CD4-positive, alpha-beta T cell (primary cell): ENCODE measurements around the gene RGP1. TPM values are rescaled to one million over a fixed set of nuclear protein-coding genes. Genes with fewer than 3 reads are reported as not detected.
A peak's percentile ranks its signal among the peaks of the same experiment; 100 is the strongest.

Source experiments
- ATAC-seq: fragments of 200-7000 bp; cut with Tn5 transposase; one replicate; pipeline ENCODE4 v1.10.0; 2022; ENCODE audit warnings: mild to moderate bottlenecking; ENCODE audit not compliant: poor library complexity
- CTCF ChIA-PET: fragments of 350-600 bp; sonication (Branson Sonifier 250); formaldehyde crosslinking; loops from one replicate; lab custom pipeline; 2021; ENCODE audit warnings: antibody characterized with exemption, inconsistent platforms; lab: Charles Lee
- POLR2A ChIA-PET: fragments of 350-600 bp; sonication (Branson Sonifier 250); formaldehyde crosslinking; loops from one replicate; lab custom pipeline; 2021; ENCODE audit warnings: antibody characterized with exemption, inconsistent platforms; lab: Charles Lee
- DNase-seq, 14 experiments: peaks; one replicate each; pipeline ENCODE4 v3.0.0-alpha.2; 2013 to 2020; ENCODE audit warnings: mixed read lengths in 2 of 14
- H3K27ac ChIP-seq, 2 donors: one replicate each; pipeline versions ENCODE4 v1.5.1 to v1.7.0; 2013; ENCODE audit warnings: low read length in 2 of 2, low read depth in 1 of 2, mild to moderate bottlenecking in 1 of 2
- H3K27me3 ChIP-seq, 2 experiments: 1 replicate in 1 of 2; 2 replicates in 1 of 2; pipeline versions ENCODE4 v1.6.1 to v1.7.0; 2013; ENCODE audit warnings: low read length in 2 of 2, control low read depth in 1 of 2, mild to moderate bottlenecking in 1 of 2, moderate library complexity in 1 of 2; ENCODE audit not compliant: insufficient read depth in 2 of 2, control insufficient read depth in 1 of 2
- H3K36me3 ChIP-seq: one replicate; pipeline ENCODE4 v1.6.1; 2013; ENCODE audit warnings: low read length, control low read depth; ENCODE audit not compliant: insufficient read depth
- H3K4me1 ChIP-seq: one replicate; pipeline ENCODE4 v1.6.1; 2013; ENCODE audit warnings: low read length, control low read depth; ENCODE audit not compliant: insufficient read depth
- H3K4me3 ChIP-seq: one replicate; pipeline ENCODE4 v1.5.1; 2013; ENCODE audit warnings: mild to moderate bottlenecking, low read length, moderate library complexity
- H3K9me3 ChIP-seq, 2 experiments: 1 replicate in 1 of 2; 2 replicates in 1 of 2; pipeline versions ENCODE4 v1.6.1 to v1.7.0; 2013; ENCODE audit warnings: low read length in 2 of 2, mild to moderate bottlenecking in 2 of 2, control low read depth in 1 of 2, moderate library complexity in 1 of 2; ENCODE audit not compliant: control insufficient read depth in 1 of 2, insufficient read depth in 1 of 2
- H3K27ac Mint-ChIP-seq: one replicate; pipeline ENCODE4 v1.8.0; 2020; ENCODE audit warnings: mixed read lengths
- H3K27me3 Mint-ChIP-seq: one replicate; pipeline ENCODE4 v1.8.0; 2021; ENCODE audit warnings: mixed read lengths
- H3K36me3 Mint-ChIP-seq: one replicate; pipeline ENCODE4 v1.8.0; 2021; ENCODE audit warnings: low read depth, mixed read lengths
- H3K4me1 Mint-ChIP-seq: one replicate; pipeline ENCODE4 v1.8.0; 2021; ENCODE audit warnings: low read depth, mixed read lengths
- H3K4me3 Mint-ChIP-seq: one replicate; pipeline ENCODE4 v1.8.0; 2020; ENCODE audit warnings: mild to moderate bottlenecking, mixed read lengths
- H3K9me3 Mint-ChIP-seq: one replicate; pipeline ENCODE4 v1.8.0; 2020; ENCODE audit warnings: mixed read lengths
- CTCF ChIP-seq: fragments of 200-600 bp; IDR thresholded peaks from one replicate; pipeline ENCODE4 v1.8.0; 2022; ENCODE audit warnings: antibody characterized with exemption, mild to moderate bottlenecking
- intact Hi-C, 2 experiments: fragments of 100-400 bp; cut with DNase I in 1 of 2; cut with micrococcal nuclease in 1 of 2; formaldehyde crosslinking; loops; one replicate each; pipeline versions ENCODE4 v1.15.1 to v1.9.0; 2023 to 2025; cut with DNase I, micrococcal nuclease
- total RNA-seq, 174 experiments: library from RNA in 2 of 174; stranded (reverse) in 2 of 174; gene quantifications; one replicate each; pipeline ENCODE4 v1.2.3 and lab custom pipeline; 2021 to 2026

Gene RGP1
- total RNA-seq, 2 experiments from 2014 or later = 12.6 to 13.1 TPM

DNA sequence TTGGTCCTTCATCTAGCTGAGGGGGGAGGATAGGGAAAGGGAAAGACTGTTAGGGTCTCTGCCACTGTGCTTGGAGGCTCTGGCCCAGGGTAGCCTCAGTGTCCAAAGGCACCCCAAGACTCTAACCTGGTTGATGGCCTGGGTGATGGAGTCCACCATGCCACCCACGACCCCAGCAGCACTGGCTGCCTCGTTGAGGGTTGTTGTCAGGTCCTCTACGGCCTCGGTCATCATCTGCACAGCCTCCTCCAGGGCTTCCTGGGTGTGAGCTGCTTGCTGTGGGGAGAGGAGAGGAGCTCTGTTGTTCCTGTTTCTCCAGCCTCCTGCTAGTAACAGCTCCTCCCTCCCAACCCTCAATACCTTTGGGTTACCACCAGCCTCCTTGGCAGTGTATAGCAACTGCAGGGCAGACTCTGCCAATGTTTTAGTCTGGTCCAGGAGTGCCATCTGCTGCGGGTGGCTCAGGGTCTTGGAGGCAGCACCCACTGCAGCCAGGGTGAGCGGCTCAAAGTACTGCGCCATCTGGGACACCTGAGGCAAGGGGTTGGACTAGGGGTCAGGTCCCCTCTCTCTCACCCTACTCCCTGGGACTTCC lies 43.2 kb upstream of the RGP1 start:
- ChIA-PET CTCF (no interaction called here), POLR2A (interaction anchor here (1.3 to 1.5 kb wide), 3 partner anchors 10 to 42 kb away, joined by 3 to 4 read pairs (median 3); partner anchors contain the start of gene TLN1)
- ATAC-seq = no peak
- intact Hi-C loops = no loop called here
- Histone ChIP-seq H3K36me3 (peaks cover 93% of the 10 kb centered on the region), H3K9me3 (no peaks in the 10 kb centered on the region), H3K27ac (no peak overlapping the region), H3K4me3 (no peak overlapping the region), H3K4me1 (no peaks in the 10 kb centered on the region), H3K27me3 (no peaks in the 10 kb centered on the region)
- H3K4me1 Mint-ChIP-seq = no peaks in the 10 kb centered on the region
- H3K27me3 Mint-ChIP-seq = no peaks in the 10 kb centered on the region
- H3K4me3 Mint-ChIP-seq = no peak overlapping the region
- TF ChIP-seq CTCF = no peak
- H3K27ac Mint-ChIP-seq = no peak overlapping the region
- H3K36me3 Mint-ChIP-seq = peaks cover 9% of the 10 kb centered on the region
- no peak for DNase-seq
- no peaks in the 10 kb centered on the region for H3K9me3 Mint-ChIP-seq

DNA sequence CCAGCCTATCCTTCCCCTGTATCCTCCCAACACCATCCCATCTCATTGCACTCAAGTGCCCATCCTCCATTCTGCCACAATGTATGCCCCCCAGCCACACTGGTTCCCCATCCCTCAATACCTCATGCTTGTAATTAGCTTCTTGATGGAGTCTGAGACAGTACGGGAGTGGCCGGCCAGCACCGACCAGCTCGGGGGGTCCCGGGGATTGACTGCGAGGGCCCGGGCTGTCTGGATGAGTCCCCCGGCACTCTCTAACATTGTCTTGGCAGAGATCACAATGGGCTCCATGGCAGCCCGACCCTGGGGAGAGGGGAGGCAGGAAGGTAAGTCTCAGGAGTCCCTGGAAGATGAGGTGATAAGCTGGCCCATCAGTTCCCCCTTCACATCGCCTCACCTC lies 42.1 kb upstream of the RGP1 start:
- ChIA-PET CTCF (no interaction called here), POLR2A (interaction anchor here (0.5 to 1.4 kb wide), 2 partner anchors 11 to 32 kb away, joined by 3 to 4 read pairs; no protein-coding TSS in a partner anchor)
- H3K27me3 ChIP-seq = no peaks in the 10 kb centered on the region
- H3K4me3 ChIP-seq = no peak overlapping the region
- Mint-ChIP-seq H3K27me3 (no peaks in the 10 kb centered on the region), H3K27ac (peak overlapping the region; percentile 66), H3K9me3 (no peaks in the 10 kb centered on the region), H3K4me3 (no peak overlapping the region), H3K36me3 (peaks cover 17% of the 10 kb centered on the region), H3K4me1 (no peaks in the 10 kb centered on the region)
- ATAC-seq (no peak), DNase-seq (no peak)
- no peaks in the 10 kb centered on the region for H3K4me1 ChIP-seq
- H3K36me3 ChIP-seq = peaks cover 93% of the 10 kb centered on the region
- H3K27ac ChIP-seq = peak overlapping the region in 1 of 2 donors; percentile 32
- TF ChIP-seq CTCF = no peak
- H3K9me3 ChIP-seq = no peaks in the 10 kb centered on the region
- intact Hi-C loops = no loop called here

DNA sequence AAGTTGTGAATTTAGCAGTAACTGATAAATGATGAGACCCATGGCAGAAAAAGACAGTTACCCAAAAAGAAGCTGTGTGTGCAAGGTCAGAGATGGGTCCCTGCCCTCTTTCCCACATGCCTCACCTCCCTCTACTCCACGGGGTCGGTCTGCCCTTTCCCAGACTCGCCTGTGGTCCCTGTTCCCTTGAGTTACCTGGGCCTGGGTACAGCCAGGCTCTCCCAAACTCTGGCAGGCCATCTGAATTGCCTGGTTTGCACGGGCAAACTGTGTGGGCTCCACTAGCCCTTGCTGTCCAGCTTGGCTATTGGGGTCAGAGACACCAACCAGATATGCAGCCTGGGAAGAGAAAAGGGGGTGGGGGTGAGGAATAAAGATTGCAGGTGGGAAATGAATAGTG lies 40.9 kb upstream of the RGP1 start:
- H3K27me3 ChIP-seq = no peaks in the 10 kb centered on the region
- H3K4me1 ChIP-seq = no peaks in the 10 kb centered on the region
- peak overlapping the region in 1 of 2 donors; percentile 5 for H3K27ac ChIP-seq
- H3K4me3 ChIP-seq = no peak overlapping the region
- Mint-ChIP-seq H3K4me1 (no peaks in the 10 kb centered on the region), H3K27ac (no peak overlapping the region), H3K36me3 (peaks cover 29% of the 10 kb centered on the region), H3K4me3 (no peak overlapping the region), H3K9me3 (no peaks in the 10 kb centered on the region), H3K27me3 (no peaks in the 10 kb centered on the region)
- H3K9me3 ChIP-seq = no peaks in the 10 kb centered on the region
- no peak for ATAC-seq
- intact Hi-C loops = no loop called here
- H3K36me3 ChIP-seq = peaks cover 93% of the 10 kb centered on the region
- no peak for DNase-seq
- CTCF ChIA-PET = no interaction called here
- POLR2A ChIA-PET = no interaction called here
- no peak for TF ChIP-seq CTCF
